C4-2B (cell line): ENCODE measurements around the gene JAGN1.

Source experiments
- ZFX ChIP-seq: fragments of 450-650 bp; IDR thresholded peaks from 2 replicates; pipeline ENCODE4 v1.6.1; 2017
- TF ChIP-seq, protein P1 (sequence below): fragments of 450-650 bp; conservative IDR thresholded peaks from 2 replicates; pipeline ENCODE4 v1.5.1; 2017; ENCODE audit warnings: mild to moderate bottlenecking

- TF ChIP-seq, protein P1, sequence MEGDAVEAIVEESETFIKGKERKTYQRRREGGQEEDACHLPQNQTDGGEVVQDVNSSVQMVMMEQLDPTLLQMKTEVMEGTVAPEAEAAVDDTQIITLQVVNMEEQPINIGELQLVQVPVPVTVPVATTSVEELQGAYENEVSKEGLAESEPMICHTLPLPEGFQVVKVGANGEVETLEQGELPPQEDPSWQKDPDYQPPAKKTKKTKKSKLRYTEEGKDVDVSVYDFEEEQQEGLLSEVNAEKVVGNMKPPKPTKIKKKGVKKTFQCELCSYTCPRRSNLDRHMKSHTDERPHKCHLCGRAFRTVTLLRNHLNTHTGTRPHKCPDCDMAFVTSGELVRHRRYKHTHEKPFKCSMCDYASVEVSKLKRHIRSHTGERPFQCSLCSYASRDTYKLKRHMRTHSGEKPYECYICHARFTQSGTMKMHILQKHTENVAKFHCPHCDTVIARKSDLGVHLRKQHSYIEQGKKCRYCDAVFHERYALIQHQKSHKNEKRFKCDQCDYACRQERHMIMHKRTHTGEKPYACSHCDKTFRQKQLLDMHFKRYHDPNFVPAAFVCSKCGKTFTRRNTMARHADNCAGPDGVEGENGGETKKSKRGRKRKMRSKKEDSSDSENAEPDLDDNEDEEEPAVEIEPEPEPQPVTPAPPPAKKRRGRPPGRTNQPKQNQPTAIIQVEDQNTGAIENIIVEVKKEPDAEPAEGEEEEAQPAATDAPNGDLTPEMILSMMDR = no peak
- TF ChIP-seq ZFX = no peak
These were observed 27.9 kb upstream of the JAGN1 start for GRCh38 chr3:9862391-9863057.
